HTERT RPE-1 (cell line): ENCODE measurements around the gene BBX.

Experiments used
- in situ Hi-C: fragments of 300-500 bp; cut with MboI; formaldehyde crosslinking; loops from 4 replicates; pipeline ENCODE4 v1.14.3; 2020; ENCODE audit warnings: low sequenced_read_pairs

The BBX gene

DNA sequence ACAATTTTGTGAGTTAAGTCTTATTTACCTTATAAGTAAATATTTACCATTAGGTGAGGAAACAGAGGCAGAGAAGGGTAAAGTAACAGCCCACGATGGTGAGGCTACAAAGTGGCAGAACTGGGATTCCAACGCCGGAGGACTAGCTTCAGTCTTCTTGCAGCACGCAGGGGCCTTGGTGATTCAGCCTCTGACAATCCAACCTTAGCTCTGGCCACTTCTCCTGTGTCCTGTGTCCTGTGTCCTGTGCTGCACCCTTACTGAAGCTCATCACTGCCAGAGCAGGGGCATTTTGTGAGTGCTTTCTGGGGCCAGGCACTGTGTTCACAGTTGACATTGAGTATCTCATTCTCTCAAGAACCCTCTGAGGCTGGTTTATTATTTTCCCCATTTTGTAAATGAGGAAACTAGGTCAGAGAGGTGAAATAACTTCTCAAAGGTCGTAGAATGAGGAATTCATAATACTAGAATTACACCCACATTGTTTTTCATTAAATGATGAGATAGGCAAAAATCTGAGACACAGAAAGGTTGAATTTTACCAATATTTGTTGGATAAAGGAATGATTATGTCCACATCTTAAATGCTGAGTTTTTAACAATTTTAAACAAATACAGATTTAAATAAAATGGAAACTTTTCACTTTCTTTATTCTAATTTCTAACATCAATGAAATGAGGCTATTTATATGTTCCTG lies 215.9 kb downstream of the BBX start:
- in situ Hi-C loops: no loop called here

DNA sequence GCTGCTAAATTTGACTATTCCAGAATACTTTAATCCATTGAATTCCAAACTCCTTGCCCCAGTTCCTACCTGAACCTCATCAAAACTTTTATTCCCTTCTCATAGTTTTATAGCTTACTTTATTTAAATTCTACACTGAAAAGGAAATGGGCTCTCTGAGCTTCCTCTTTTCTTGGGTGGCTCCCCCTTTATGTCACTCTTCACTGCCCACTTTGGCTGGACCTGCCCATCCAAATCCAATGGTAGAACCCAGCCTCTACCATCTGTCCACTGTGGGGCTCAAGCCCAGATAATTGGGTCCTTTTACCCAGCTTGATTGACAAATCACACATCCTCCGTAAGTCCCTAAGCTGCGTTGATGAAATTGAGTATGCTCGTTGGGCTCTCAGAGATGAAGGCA lies 216.5 kb downstream of the BBX start:
- in situ Hi-C loops: no loop called here

- in situ Hi-C loops: no loop called here
These were observed 218.5 kb downstream of the BBX start for GRCh38 chr3:107740992-107741896.

- in situ Hi-C loops: no loop called here
These were observed 222.6 kb downstream of the BBX start for GRCh38 chr3:107745354-107745753.

DNA sequence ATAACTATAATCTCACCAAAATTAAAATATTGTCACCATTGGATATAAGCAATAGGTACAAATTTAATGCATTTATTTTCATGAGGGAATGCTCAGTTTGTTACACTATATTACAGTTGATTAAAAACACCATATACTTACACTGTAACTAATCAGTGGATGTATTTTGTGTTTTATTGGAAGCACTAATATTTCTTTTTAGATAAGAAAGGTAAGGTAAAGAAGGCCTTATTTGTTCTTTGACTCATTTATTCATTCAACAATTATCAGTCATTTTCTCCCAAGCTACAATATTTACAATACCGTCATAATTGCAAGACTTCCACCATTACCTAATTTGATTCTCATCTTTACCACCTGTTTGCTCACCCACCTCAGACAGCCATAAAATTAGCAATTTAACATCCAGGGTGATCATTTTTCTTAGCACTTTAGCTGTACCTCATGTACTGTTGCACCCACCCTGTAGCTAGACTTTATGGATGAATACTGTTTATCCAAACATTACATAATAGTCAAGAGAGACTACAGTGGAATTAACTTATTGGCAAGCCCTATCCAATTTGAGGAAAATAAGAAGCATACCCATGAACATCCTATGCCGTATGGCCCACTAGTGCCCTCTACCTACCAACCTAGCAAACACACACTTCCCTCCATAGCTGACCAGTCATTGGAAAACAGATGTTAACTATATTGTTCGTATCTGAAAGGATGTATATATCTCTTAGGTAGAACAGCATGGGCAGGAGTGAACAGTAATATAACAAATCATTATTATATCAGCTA lies 229.6 kb downstream of the BBX start:
- in situ Hi-C loops: no loop called here

- in situ Hi-C loops: no loop called here
These were observed 230.7 kb downstream of the BBX start for GRCh38 chr3:107753494-107753893.

DNA sequence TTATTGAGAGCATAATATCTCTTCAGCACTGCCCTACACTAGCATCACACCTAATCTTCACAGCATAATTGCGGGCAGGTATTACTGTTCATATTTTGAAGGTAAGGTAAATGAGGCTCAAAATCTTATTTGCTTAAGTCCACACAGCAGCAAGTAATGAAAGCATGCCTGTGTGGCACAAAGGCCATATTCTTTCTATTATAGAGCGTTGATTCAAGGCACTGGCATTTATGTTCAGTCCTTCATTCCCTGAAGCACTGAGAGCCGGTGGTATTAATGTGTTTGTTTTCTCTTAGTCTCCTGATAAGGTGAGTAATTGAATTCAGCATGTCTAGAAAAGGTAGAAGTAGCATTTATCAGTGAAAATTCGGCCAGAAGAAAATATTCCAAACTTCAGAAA lies 231.2 kb downstream of the BBX start:
- in situ Hi-C loops: no loop called here

DNA sequence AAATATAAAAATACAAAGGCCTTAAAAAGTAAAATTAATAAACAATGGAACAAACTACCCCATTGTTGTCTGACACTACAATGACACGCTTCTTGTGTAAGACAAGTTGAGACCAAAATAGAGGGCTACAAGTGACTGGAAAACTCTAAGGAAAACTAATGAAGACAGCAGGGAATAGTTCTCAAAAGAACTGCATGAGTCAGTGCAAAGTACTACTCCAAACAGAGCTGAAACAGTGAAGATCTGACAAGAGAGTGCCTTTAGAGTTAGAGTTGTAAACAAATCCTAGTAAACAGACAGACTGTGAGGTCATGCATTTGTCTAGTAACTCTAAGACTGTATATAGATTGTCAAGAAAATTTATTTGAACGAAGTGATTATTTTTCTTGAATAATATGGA lies 233.9 kb downstream of the BBX start:
- in situ Hi-C loops: no loop called here

- in situ Hi-C loops: no loop called here
These were observed 234.4 kb downstream of the BBX start for GRCh38 chr3:107757140-107757539.

- in situ Hi-C loops: no loop called here
These were observed 237.4 kb downstream of the BBX start for GRCh38 chr3:107760144-107760543.

DNA sequence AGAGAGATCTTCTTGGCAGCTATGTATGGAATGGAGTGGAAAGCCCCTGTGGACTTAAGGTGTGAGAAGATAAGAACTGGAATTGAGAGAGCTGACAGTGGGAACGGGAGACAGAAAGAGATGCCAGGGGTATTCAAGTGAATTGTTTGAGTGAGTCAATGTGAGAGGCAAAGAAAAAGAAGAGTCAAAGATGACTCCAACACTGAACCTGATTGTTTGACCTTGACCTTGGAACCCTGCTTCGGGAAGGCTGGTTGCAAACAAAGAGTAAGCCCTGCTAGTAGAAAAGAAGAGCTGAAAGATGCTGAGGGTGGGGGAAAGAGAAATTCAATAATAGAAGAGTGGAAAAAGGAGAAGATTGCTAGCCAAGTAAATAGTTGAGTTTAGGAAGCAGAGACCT lies 238.6 kb downstream of the BBX start:
- in situ Hi-C loops: no loop called here

DNA sequence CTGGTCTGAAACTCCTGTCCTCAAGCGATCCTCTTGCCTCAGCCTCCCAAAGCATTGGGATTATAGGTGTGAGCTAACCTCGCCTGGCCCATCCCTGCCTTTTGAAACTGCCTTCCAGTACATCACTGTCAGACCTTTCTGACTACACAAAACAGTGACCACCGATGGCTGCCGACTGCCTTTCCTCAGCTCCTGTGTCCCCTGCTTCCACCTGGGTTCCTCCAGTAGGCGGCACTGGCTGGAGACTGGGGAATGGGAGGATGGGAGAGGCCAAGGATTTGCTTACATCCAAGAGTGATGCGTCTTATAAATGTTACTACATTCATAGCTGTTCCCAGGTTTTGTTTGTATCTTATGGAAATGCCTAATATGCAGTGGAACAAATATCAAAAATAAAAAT lies 242.8 kb downstream of the BBX start:
- in situ Hi-C loops: no loop called here

GRCh38 chr3:107767897-107768605 lies 245.3 kb downstream of the BBX start:
- in situ Hi-C loops: no loop called here

GRCh38 chr3:107769882-107770281 lies 247.1 kb downstream of the BBX start:
- in situ Hi-C loops: no loop called here

- in situ Hi-C loops: no loop called here
These were observed 249.3 kb downstream of the BBX start for GRCh38 chr3:107772016-107772415.

DNA sequence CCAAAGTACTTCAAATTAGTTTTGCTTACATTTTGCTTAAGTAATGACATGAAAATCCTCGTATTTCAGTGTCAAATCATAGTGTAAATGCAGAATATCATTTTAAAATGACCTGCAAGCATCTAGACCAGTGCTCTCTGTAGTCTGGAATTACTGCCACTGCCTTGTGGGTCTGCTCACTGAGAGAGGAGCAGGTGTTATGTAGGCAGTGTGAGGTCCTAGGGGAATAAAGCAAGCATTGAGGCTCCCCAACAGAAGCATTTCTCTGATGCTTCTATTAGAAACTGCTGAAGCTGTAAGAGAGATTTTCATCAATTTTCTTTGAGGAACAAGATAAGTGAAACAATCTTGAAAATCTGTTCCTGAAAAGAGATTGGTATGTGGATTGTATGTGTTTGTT lies 253.2 kb downstream of the BBX start:
- in situ Hi-C loops: no loop called here

GRCh38 chr3:107781253-107781652 lies 258.5 kb downstream of the BBX start:
- in situ Hi-C loops: no loop called here

DNA sequence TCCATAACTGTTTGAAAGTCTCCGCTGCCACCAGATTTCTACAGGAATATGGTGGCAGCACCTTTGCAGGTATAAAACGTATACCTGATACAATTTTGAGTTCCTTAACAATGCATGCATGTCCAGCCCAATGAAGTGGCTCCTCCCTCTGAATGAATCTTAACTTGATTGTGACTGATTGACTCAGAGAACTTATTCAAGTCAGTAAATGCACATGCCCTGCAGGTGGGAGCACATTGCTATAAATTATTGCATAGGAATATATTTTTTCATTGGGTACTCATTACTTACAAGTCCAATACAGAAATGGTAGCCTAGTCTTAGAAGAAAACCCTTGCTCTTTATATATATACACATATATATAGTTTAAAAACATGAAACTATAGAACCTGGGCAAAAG lies 259.3 kb downstream of the BBX start:
- in situ Hi-C loops: no loop called here

DNA sequence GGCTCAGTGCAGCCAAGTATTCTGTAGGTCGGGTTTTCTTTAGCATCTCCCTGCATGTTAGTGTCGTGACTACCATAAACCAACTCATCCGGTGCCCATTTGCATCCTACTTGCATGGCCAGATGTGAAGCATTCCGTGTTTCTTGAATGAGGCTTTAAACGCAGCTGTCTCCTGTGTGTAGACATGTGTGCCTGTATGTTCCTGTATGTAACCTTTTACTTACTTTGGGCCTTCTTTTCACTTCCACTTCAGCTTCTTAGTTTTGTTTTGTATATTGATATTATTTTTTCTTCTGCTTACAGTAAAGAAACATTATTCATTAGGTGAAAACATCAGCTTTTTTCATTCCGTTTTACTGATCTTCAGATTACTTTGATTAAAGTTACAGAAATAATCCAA lies 267.9 kb downstream of the BBX start:
- in situ Hi-C loops: no loop called here

DNA sequence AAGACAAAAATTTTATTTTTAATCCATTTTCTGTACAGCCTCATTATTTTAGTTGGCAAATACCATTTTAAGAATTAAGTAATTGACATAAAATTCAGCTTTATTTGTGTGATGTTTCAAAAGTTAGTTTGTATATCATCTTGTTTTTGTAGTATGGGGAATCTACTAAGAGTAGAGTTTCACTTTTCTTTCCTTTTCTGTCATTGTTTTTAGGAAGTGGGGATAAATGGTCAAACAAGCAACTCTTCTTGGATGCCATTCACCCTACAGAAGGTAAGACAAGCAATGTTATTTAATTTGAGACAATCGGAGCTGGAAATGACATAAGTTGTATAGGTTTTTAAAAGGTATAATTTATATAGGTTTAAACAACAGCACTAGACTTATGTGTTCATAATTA lies 268.3 kb downstream of the BBX start:
- in situ Hi-C loops: no loop called here

DNA sequence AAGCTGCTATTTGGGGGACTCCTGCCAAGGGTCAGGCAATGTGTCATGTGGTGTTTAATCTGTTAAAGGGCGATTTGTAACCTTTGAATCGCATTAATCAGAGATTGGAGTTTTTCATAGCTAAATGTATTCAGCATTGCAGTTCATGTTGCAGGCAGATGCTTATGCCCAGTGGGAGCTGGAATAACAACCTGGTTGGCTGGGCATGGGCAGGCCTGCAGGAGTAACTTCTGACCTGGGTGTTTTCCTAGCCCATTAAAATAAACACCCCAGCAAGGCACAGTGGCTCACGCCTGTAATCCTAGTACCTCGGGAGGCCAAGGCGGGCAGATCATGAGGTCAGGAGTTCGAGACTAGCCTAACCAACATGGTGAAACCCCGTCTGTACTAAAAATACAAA lies 268.7 kb downstream of the BBX start:
- in situ Hi-C loops: no loop called here
